T-cell (primary cell): ENCODE data around the gene C16orf96. TPM values are rescaled to one million over a fixed set of nuclear protein-coding genes. Genes with fewer than 3 reads are reported as not detected.

Source experiments
- ATAC-seq, 4 experiments: fragments of 200-7000 bp in 3 of 4; fragments of 150-1000 bp in 1 of 4; cut with Tn5 transposase; replicated peaks in 1 of 4; 1 replicate in 3 of 4; 2 replicates in 1 of 4; pipeline ENCODE4 v1.10.0; 2021; ENCODE audit warnings: moderate library complexity in 3 of 4, mild to moderate bottlenecking in 2 of 4, moderate number of reproducible peaks in 1 of 4
- CTCF ChIA-PET, 2 donors: fragments of 300-600 bp; sonication (Branson Sonifier 250); formaldehyde crosslinking; loops; one replicate each; lab custom pipeline; 2022; ENCODE audit warnings: antibody characterized with exemption in 2 of 2; lab: Charles Lee
- POLR2A ChIA-PET, 2 donors: fragments of 300-600 bp; sonication (Branson Sonifier 250); formaldehyde crosslinking; loops; one replicate each; lab custom pipeline; 2022; ENCODE audit warnings: antibody characterized with exemption in 2 of 2; lab: Charles Lee
- DNase-seq, 35 experiments: peaks; one replicate each; pipeline versions ENCODE4 v3.0.0 to v3.0.0-alpha.2; 2013 to 2023
- H3K27ac ChIP-seq: one replicate; pipeline ENCODE4 v1.5.1; 2013; ENCODE audit warnings: low read length
- H3K27me3 ChIP-seq, 2 experiments: replicated peaks in 1 of 2; 1 replicate in 1 of 2; 2 replicates in 1 of 2; pipeline versions ENCODE4 v1.6.1 to v1.7.0; 2013; ENCODE audit warnings: low read length in 1 of 2, mixed read lengths in 1 of 2; ENCODE audit not compliant: control insufficient read depth in 2 of 2, insufficient read depth in 2 of 2; ENCODE audit errors: extremely low read depth in 1 of 2
- H3K36me3 ChIP-seq, 2 donors: 1 replicate in 1 of 2; 2 replicates in 1 of 2; pipeline versions ENCODE4 v1.6.1 to v1.7.0; 2013; ENCODE audit warnings: low read length in 1 of 2; ENCODE audit not compliant: control insufficient read depth in 2 of 2, insufficient read depth in 1 of 2; ENCODE audit errors: extremely low read depth in 1 of 2
- H3K4me1 ChIP-seq, 2 experiments: 1 replicate in 1 of 2; 2 replicates in 1 of 2; pipeline versions ENCODE4 v1.6.1 to v1.7.0; 2013; ENCODE audit warnings: low read length in 2 of 2, mixed read lengths in 1 of 2; ENCODE audit not compliant: insufficient read depth in 2 of 2, control insufficient read depth in 1 of 2; ENCODE audit errors: extremely low read depth in 1 of 2
- H3K4me3 ChIP-seq, 2 donors: 1 replicate in 1 of 2; 2 replicates in 1 of 2; pipeline versions ENCODE4 v1.5.1 to v1.7.0; 2013; ENCODE audit warnings: mild to moderate bottlenecking in 2 of 2, low read length in 1 of 2, moderate library complexity in 1 of 2; ENCODE audit not compliant: control insufficient read depth in 1 of 2; ENCODE audit errors: extremely low read depth in 1 of 2
- H3K9me3 ChIP-seq: 2 replicates; pipeline ENCODE4 v1.7.0; 2013
- H3K27ac Mint-ChIP-seq, 2 donors: one replicate each; pipeline ENCODE4 v1.8.0; 2020 to 2021; ENCODE audit warnings: mild to moderate bottlenecking in 2 of 2, mixed read lengths in 2 of 2
- H3K27me3 Mint-ChIP-seq, 2 donors: one replicate each; pipeline ENCODE4 v1.8.0; 2021 to 2022; ENCODE audit warnings: mixed read lengths in 2 of 2
- H3K36me3 Mint-ChIP-seq: one replicate; pipeline ENCODE4 v1.8.0; 2021; ENCODE audit warnings: mixed read lengths
- H3K4me1 Mint-ChIP-seq, 3 donors: one replicate each; pipeline ENCODE4 v1.8.0; 2020 to 2022; ENCODE audit warnings: mixed read lengths in 3 of 3, mild to moderate bottlenecking in 1 of 3
- H3K4me3 Mint-ChIP-seq, 3 donors: one replicate each; pipeline ENCODE4 v1.8.0; 2020 to 2022; ENCODE audit warnings: mild to moderate bottlenecking in 3 of 3, mixed read lengths in 3 of 3, moderate library complexity in 3 of 3
- H3K9me3 Mint-ChIP-seq, 3 donors: one replicate each; pipeline ENCODE4 v1.8.0; 2020 to 2022; ENCODE audit warnings: mixed read lengths in 3 of 3
- WGBS: methylation state at CpG from one replicate; pipeline ENCODE4 v1.1.5; 2013; ENCODE audit warnings: missing lambda C conversion rate; ENCODE audit not compliant: insufficient coverage; 5-methylcytosine and 5-hydroxymethylcytosine counted together
- total RNA-seq, 35 experiments: library from RNA in 6 of 35; stranded (reverse) in 6 of 35; fragments of 120-200 nt in 1 of 35; gene quantifications; one replicate each; pipeline versions ENCODE4 v1.2.1 to v1.2.4 and lab custom pipeline; 2013 to 2026

C16orf96 gene
- total RNA-seq, 5 donors from 2014 or later (not counting 1 experiment from before 2014, with no cell fraction given), result 0.30 to 0.66 (median 0.50) TPM

DNA sequence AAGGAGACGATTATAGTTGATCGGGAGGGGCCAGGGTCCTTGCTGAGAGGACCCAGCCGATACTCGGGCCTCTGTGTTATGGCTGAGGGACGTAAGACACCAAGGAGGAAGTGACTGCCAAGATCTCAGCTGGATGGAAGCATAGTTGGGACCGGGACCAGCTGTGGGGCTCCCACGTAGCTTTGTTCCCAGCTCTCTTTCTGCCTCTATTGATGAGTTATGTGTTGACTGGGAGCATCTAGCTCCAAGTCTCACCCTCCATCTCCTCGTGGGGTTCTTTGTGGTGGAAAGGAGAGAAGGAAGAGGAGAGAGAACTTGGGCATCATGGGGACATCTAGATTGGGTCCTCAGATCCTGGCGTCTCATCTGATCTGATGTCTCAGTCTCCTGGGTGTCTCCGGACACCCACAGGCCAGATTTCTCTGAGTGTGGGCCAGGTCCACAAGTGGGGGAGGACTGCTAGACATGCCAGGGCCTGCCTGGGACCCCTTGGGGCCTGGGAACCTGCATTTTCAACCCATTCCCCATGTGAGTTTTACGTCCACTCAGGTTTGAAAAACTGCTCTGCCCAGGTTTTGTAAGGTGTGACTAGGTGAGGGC, 69.5 kb downstream of the C16orf96 start:
- ChIA-PET CTCF (interaction anchor here (0.6 to 2.2 kb wide), 3 partner anchors 8 to 78 kb away, joined by 4 to 15 read pairs (median 8); no protein-coding TSS in a partner anchor), POLR2A (interaction anchor here in 1 of 2 donors (1.6 kb wide), 1 partner anchor 10 kb away, joined by 14 read pairs; no protein-coding TSS in a partner anchor)
- Histone ChIP-seq H3K9me3 (no peaks in the 10 kb centered on the region), H3K36me3 (no peaks in the 10 kb centered on the region), H3K4me1 (peaks cover 7 to 31% of the 10 kb centered on the region in 2 experiments), H3K27ac (peak overlapping the region; percentile 69), H3K27me3 (no peaks in the 10 kb centered on the region), H3K4me3 (peak overlapping the region; percentile 65 to 82)
- 19% methylated on average over 7 of the region's 11 CpGs for WGBS
- H3K4me1 Mint-ChIP-seq, result peaks cover 30 to 43% (median 38%) of the 10 kb centered on the region in 3 donors
- H3K9me3 Mint-ChIP-seq, result no peaks in the 10 kb centered on the region
- no peaks in the 10 kb centered on the region for H3K36me3 Mint-ChIP-seq
- no peaks in the 10 kb centered on the region for H3K27me3 Mint-ChIP-seq
- H3K27ac Mint-ChIP-seq, result peak overlapping the region; percentile 87 to 89
- peak overlapping the region; percentile 89 to 97 (median 92) for H3K4me3 Mint-ChIP-seq
- DNase-seq, result no peak
- ATAC-seq, result no peak

GRCh38 chr16:4626396-4626795, 70.3 kb downstream of the C16orf96 start:
- DNase-seq (no peak), ATAC-seq (no peak)
- Histone ChIP-seq H3K27me3 (no peaks in the 10 kb centered on the region), H3K9me3 (no peaks in the 10 kb centered on the region), H3K4me3 (peak overlapping the region in 1 of 2 donors; percentile 82), H3K27ac (peak overlapping the region; percentile 13), H3K36me3 (no peaks in the 10 kb centered on the region), H3K4me1 (peaks cover 7 to 31% of the 10 kb centered on the region in 2 experiments)
- peak overlapping the region; percentile 89 to 97 (median 92) for H3K4me3 Mint-ChIP-seq
- no peaks in the 10 kb centered on the region for H3K27me3 Mint-ChIP-seq
- peaks cover 0 to 3% (median 0%) of the 10 kb centered on the region in 3 donors for H3K9me3 Mint-ChIP-seq
- WGBS, result 49% methylated on average over 5 of the region's 6 CpGs
- ChIA-PET POLR2A (no interaction called here), CTCF (interaction anchor here in 1 of 2 donors (1.0 to 2.2 kb wide), 2 partner anchors 9 to 42 kb away, joined by 4 to 15 read pairs; no protein-coding TSS in a partner anchor)
- peaks cover 30 to 49% (median 43%) of the 10 kb centered on the region in 3 donors for H3K4me1 Mint-ChIP-seq
- peaks cover 5% of the 10 kb centered on the region for H3K36me3 Mint-ChIP-seq
- peak overlapping the region; percentile 74 to 89 for H3K27ac Mint-ChIP-seq

DNA sequence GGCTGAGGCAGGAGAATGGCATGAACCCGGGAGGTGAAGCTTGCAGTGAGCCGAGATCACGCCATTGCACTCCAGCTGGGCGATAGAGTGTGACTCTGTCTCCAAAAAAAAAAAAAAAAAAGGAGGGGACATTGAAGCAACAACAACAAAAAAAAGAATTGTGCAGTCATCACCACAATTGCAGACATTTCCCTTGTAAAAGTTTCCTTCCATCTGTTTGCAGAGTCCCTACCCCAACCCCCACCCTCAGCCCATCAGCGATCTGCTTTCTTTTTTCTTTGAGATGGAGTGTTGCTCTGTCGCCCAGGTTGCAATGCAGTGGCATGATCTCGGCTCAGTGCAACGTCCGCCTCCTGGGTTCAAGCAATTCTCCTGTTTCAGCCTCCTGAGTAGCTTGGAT, 72.1 kb downstream of the C16orf96 start:
- Mint-ChIP-seq H3K9me3 (peaks cover 0 to 3% (median 0%) of the 10 kb centered on the region in 3 donors), H3K27me3 (no peaks in the 10 kb centered on the region), H3K4me3 (no peak overlapping the region), H3K27ac (no peak overlapping the region), H3K36me3 (peaks cover 8% of the 10 kb centered on the region), H3K4me1 (peaks cover 30 to 51% (median 44%) of the 10 kb centered on the region in 3 donors)
- no peak for DNase-seq
- H3K36me3 ChIP-seq, result no peaks in the 10 kb centered on the region
- no peaks in the 10 kb centered on the region for H3K27me3 ChIP-seq
- H3K9me3 ChIP-seq, result no peaks in the 10 kb centered on the region
- ChIA-PET CTCF (interaction anchor here in 1 of 2 donors (0.6 kb wide), 1 partner anchor 169 kb away, joined by 3 read pairs; no protein-coding TSS in a partner anchor), POLR2A (no interaction called here)
- no peak overlapping the region for H3K27ac ChIP-seq
- H3K4me1 ChIP-seq, result peaks cover 7 to 31% of the 10 kb centered on the region in 2 experiments
- no peak overlapping the region for H3K4me3 ChIP-seq
- ATAC-seq, result no peak
- 100% methylated on average over 8 of the region's 9 CpGs for WGBS

GRCh38 chr16:4631444-4631843, 75.3 kb downstream of the C16orf96 start:
- Mint-ChIP-seq H3K9me3 (peaks cover 0 to 3% (median 0%) of the 10 kb centered on the region in 3 donors), H3K27me3 (no peaks in the 10 kb centered on the region), H3K4me3 (no peak overlapping the region), H3K27ac (no peak overlapping the region), H3K36me3 (peaks cover 16% of the 10 kb centered on the region), H3K4me1 (peaks cover 10 to 36% (median 28%) of the 10 kb centered on the region in 3 donors)
- H3K36me3 ChIP-seq, result peaks cover 2 to 7% of the 10 kb centered on the region in 2 donors
- ATAC-seq (no peak), DNase-seq (no peak)
- no CpG with 5 or more reads among the region's 1 CpG for WGBS
- no peaks in the 10 kb centered on the region for H3K9me3 ChIP-seq
- ChIA-PET CTCF (interaction anchor here in 1 of 2 donors (1.5 kb wide), 1 partner anchor 19 kb away, joined by 5 read pairs; no protein-coding TSS in a partner anchor), POLR2A (no interaction called here)
- no peaks in the 10 kb centered on the region for H3K27me3 ChIP-seq
- H3K4me1 ChIP-seq, result peaks cover 2 to 9% of the 10 kb centered on the region in 2 experiments
- no peak overlapping the region for H3K4me3 ChIP-seq
- no peak overlapping the region for H3K27ac ChIP-seq

GRCh38 chr16:4633910-4634635, 77.9 kb downstream of the C16orf96 start:
- peaks cover 9 to 13% of the 10 kb centered on the region in 2 donors for H3K36me3 ChIP-seq
- no peaks in the 10 kb centered on the region for H3K27me3 ChIP-seq
- H3K4me3 ChIP-seq, result no peak overlapping the region
- no peaks in the 10 kb centered on the region for H3K27me3 Mint-ChIP-seq
- DNase-seq (no peak), ATAC-seq (no peak)
- ChIA-PET POLR2A (no interaction called here), CTCF (no interaction called here)
- WGBS, result 96% methylated on average over 18 of the region's 20 CpGs
- no peak overlapping the region for H3K27ac Mint-ChIP-seq
- H3K36me3 Mint-ChIP-seq, result peaks cover 17% of the 10 kb centered on the region
- peaks cover 0 to 3% (median 0%) of the 10 kb centered on the region in 3 donors for H3K9me3 Mint-ChIP-seq
- H3K4me1 Mint-ChIP-seq, result peaks cover 15 to 28% (median 19%) of the 10 kb centered on the region in 3 donors
- H3K4me1 ChIP-seq, result peaks cover 0 to 11% of the 10 kb centered on the region in 2 experiments
- no peak overlapping the region for H3K4me3 Mint-ChIP-seq
- no peaks in the 10 kb centered on the region for H3K9me3 ChIP-seq
- no peak overlapping the region for H3K27ac ChIP-seq

DNA sequence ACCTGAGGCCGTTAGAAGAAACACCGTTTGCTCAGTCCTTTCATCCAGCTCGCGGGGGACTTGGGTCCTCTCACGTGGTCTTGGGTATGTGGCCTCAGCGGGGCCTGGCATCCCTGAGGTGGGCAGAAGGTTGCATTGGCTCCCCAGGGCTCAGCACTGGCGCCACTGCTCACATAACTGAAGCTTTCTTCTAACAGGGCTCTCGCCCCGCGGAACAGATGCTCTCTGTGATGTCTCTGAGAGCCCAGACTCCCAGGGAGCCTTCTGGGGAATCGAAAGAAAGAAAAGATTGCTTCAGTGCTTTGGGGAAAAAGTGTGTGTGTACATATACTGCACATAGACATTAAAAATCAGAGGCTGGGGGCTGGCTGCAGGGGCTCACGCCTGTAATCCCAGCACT, 78.6 kb downstream of the C16orf96 start:
- no peak overlapping the region for H3K4me3 ChIP-seq
- H3K9me3 ChIP-seq, result no peaks in the 10 kb centered on the region
- Mint-ChIP-seq H3K4me1 (peaks cover 19 to 29% (median 23%) of the 10 kb centered on the region in 3 donors), H3K36me3 (peaks cover 17% of the 10 kb centered on the region), H3K27me3 (no peaks in the 10 kb centered on the region), H3K27ac (no peak overlapping the region), H3K4me3 (no peak overlapping the region), H3K9me3 (peaks cover 0 to 3% (median 0%) of the 10 kb centered on the region in 3 donors)
- no peaks in the 10 kb centered on the region for H3K27me3 ChIP-seq
- H3K4me1 ChIP-seq, result peaks cover 0 to 18% of the 10 kb centered on the region in 2 experiments
- DNase-seq, result no peak
- H3K27ac ChIP-seq, result no peak overlapping the region
- 89% methylated on average over 6 of the region's 12 CpGs for WGBS
- H3K36me3 ChIP-seq, result peaks cover 9 to 14% of the 10 kb centered on the region in 2 donors
- no peak for ATAC-seq
- ChIA-PET POLR2A (no interaction called here), CTCF (no interaction called here)
